ENCODE results near the gene SS18. TPM values are rescaled to one million over a fixed set of nuclear protein-coding genes. Genes with fewer than 3 reads are reported as not detected.
"Not testable (repeated sequence)": the region's sequence is repeated elsewhere in the genome, so short reads cannot be mapped to it uniquely, and the experiment has no call there.

The SS18 gene
- total RNA-seq, 1 experiment from 2014 or later: 52.2 TPM

- TF ChIP-seq CTCF (conservative IDR thresholded peaks at IDR 0.05): no peak
- TF ChIP-seq EZH2 (IDR thresholded peaks at IDR 0.05; ENCODE audit: low read depth): no peak
- POLR2A ChIA-PET (ENCODE audit: unreplicated experiment): no interaction called here
- H3F3A ChIP-seq (ENCODE audit: insufficient read depth, low read depth): no peaks in the 10 kb centered on the region
- H3K4me1 ChIP-seq (replicated peaks; ENCODE audit: insufficient read depth): no peaks in the 10 kb centered on the region
- no peak within 1 kb of the TSS for H3K4me3 ChIP-seq
- H3K79me2 ChIP-seq (ENCODE audit: low read depth): no peaks in the 10 kb centered on the region
- no peaks in the 10 kb centered on the region for H3K27me3 ChIP-seq (ENCODE audit: insufficient read depth, low read depth)
- H3K4me2 ChIP-seq: no peak within 1 kb of the TSS
- no peak within 1 kb of the TSS for H2AFZ ChIP-seq
- H3K36me3 ChIP-seq (ENCODE audit: low read depth): no peaks in the 10 kb centered on the region
- H3K9me2 ChIP-seq (ENCODE audit: insufficient read depth): no peaks in the 10 kb centered on the region
- intact Hi-C loops (cut with micrococcal nuclease; ENCODE audit: unreplicated experiment): no loop called here
- H3K9me3 ChIP-seq (ENCODE audit: insufficient read depth, low read depth): no peaks in the 10 kb centered on the region
- H3K27ac ChIP-seq: no peak within 1 kb of the TSS
- no TSS peak for BruUV-seq (replicated peaks)
- CTCF ChIA-PET: no interaction called here
- no peaks in the 10 kb centered on the region for H4K20me1 ChIP-seq (ENCODE audit: insufficient read depth)
- DNase-seq: no peak
These were observed 43.2 kb upstream of the SS18 start, which contains the start of gene PSMA8 for GRCh38 chr18:26133652-26134051. TSS of gene PSMA8 (plus strand) at chr18:26133869. CDS start at chr18:26133966, 97 bp downstream.

- H4K20me1 ChIP-seq (ENCODE audit: insufficient read depth); H3F3A ChIP-seq (ENCODE audit: insufficient read depth, low read depth); H3K4me2 ChIP-seq; POLR2A ChIA-PET (ENCODE audit: unreplicated experiment); H2AFZ ChIP-seq; H3K36me3 ChIP-seq (ENCODE audit: low read depth); H3K79me2 ChIP-seq (ENCODE audit: low read depth); H3K4me1 ChIP-seq (replicated peaks; ENCODE audit: insufficient read depth); intact Hi-C loops (cut with micrococcal nuclease; ENCODE audit: unreplicated experiment); H3K9me2 ChIP-seq (ENCODE audit: insufficient read depth); CTCF ChIA-PET; H3K9me3 ChIP-seq (ENCODE audit: insufficient read depth, low read depth); DNase-seq; H3K27me3 ChIP-seq (ENCODE audit: insufficient read depth, low read depth); H3K27ac ChIP-seq; H3K4me3 ChIP-seq; BruUV-seq (replicated peaks): not testable (repeated sequence)
These were observed 37.8 kb upstream of the SS18 start for GRCh38 chr18:26128192-26128591.

GRCh38 chr18:26127786-26128185, 37.4 kb upstream of the SS18 start:
- Histone ChIP-seq H2AFZ (no peak overlapping the region), H3K9me3 (ENCODE audit: insufficient read depth, low read depth) (no peaks in the 10 kb centered on the region), H3K27me3 (ENCODE audit: insufficient read depth, low read depth) (no peaks in the 10 kb centered on the region), H3K36me3 (ENCODE audit: low read depth) (no peaks in the 10 kb centered on the region), H3K4me2 (no peak overlapping the region), H4K20me1 (ENCODE audit: insufficient read depth) (no peaks in the 10 kb centered on the region), H3K27ac (no peak overlapping the region), H3K4me1 (replicated peaks; ENCODE audit: insufficient read depth) (no peaks in the 10 kb centered on the region), H3K4me3 (no peak overlapping the region), H3K9me2 (ENCODE audit: insufficient read depth) (no peaks in the 10 kb centered on the region), H3K79me2 (ENCODE audit: low read depth) (no peaks in the 10 kb centered on the region), H3F3A (ENCODE audit: insufficient read depth, low read depth) (no peaks in the 10 kb centered on the region)
- DNase-seq: no peak
- no peak for TF ChIP-seq CTCF (conservative IDR thresholded peaks at IDR 0.05)
- TF ChIP-seq EZH2 (IDR thresholded peaks at IDR 0.05; ENCODE audit: low read depth): no peak
- no TSS peak for BruUV-seq (replicated peaks)
- POLR2A ChIA-PET (ENCODE audit: unreplicated experiment): no interaction called here
- CTCF ChIA-PET: no interaction called here
- intact Hi-C loops (cut with micrococcal nuclease; ENCODE audit: unreplicated experiment): no loop called here

- H3K9me3 ChIP-seq (ENCODE audit: insufficient read depth, low read depth); H3K9me2 ChIP-seq (ENCODE audit: insufficient read depth); H2AFZ ChIP-seq; BruUV-seq (replicated peaks); H3K4me2 ChIP-seq; H3K79me2 ChIP-seq (ENCODE audit: low read depth); H3K4me1 ChIP-seq (replicated peaks; ENCODE audit: insufficient read depth); H3K4me3 ChIP-seq; POLR2A ChIA-PET (ENCODE audit: unreplicated experiment); H3K27me3 ChIP-seq (ENCODE audit: insufficient read depth, low read depth); H3K27ac ChIP-seq; DNase-seq; H3K36me3 ChIP-seq (ENCODE audit: low read depth); H4K20me1 ChIP-seq (ENCODE audit: insufficient read depth); H3F3A ChIP-seq (ENCODE audit: insufficient read depth, low read depth); CTCF ChIA-PET; intact Hi-C loops (cut with micrococcal nuclease; ENCODE audit: unreplicated experiment): not testable (repeated sequence)
These were observed 31.6 kb upstream of the SS18 start for GRCh38 chr18:26121994-26122393.

Data from PC-9 (cell line).